Ascending aorta (tissue), 2 donors: ENCODE results near the gene ARHGEF4. TPM values are rescaled to one million over a fixed set of nuclear protein-coding genes. Genes with fewer than 3 reads are reported as not detected.
A peak's percentile ranks its signal among the peaks of the same experiment; 100 is the strongest.

Experiments used
- DNase-seq, 2 donors: peaks; one replicate each; pipeline ENCODE4 v3.0.0-alpha.2; 2019; ENCODE audit warnings: low spot score in 2 of 2
- H3K27ac ChIP-seq, 2 donors: fragments of 200-600 bp; sonication (generic); one replicate each; pipeline ENCODE4 v1.5.1; 2016 to 2017; ENCODE audit warnings: mild to moderate bottlenecking in 1 of 2
- H3K27me3 ChIP-seq: fragments of 200-600 bp; sonication (generic); one replicate; pipeline ENCODE4 v1.5.1; 2017
- H3K36me3 ChIP-seq, 2 donors: fragments of 200-600 bp; sonication (generic); one replicate each; pipeline ENCODE4 v1.5.1; 2016
- H3K4me1 ChIP-seq, 2 donors: fragments of 200-600 bp; sonication (generic); one replicate each; pipeline ENCODE4 v1.5.1; 2016 to 2017; ENCODE audit warnings: mild to moderate bottlenecking in 1 of 2
- H3K4me3 ChIP-seq, 2 donors: fragments of 200-600 bp; sonication (generic); one replicate each; pipeline ENCODE4 v1.5.1; 2016 to 2017; ENCODE audit warnings: mild to moderate bottlenecking in 1 of 2
- H3K9me3 ChIP-seq, 2 donors: fragments of 200-600 bp; sonication (generic); one replicate each; pipeline ENCODE4 v1.5.1; 2016
- CTCF ChIP-seq, 3 experiments: fragments of 200-600 bp in 2 of 3; fragments of 450-650 bp in 1 of 3; sonication (generic) in 2 of 3; IDR thresholded peaks; one replicate each; pipeline ENCODE4 v1.5.1; 2016 to 2019; ENCODE audit warnings: antibody characterized with exemption in 3 of 3, mild to moderate bottlenecking in 1 of 3, moderate library complexity in 1 of 3
- intact Hi-C: fragments of 100-400 bp; cut with DNase I; formaldehyde crosslinking; loops from one replicate; pipeline ENCODE4 v1.15.1; 2023
- total RNA-seq: library from RNA; depleted of rRNA; stranded (reverse); fragments of >200 nt; gene quantifications from one replicate; pipeline ENCODE4 v1.1.0, GENCODE V29; 2016

The ARHGEF4 gene
- total RNA-seq, 1 donor from 2014 or later = 9.6 TPM

GRCh38 chr2:130795431-130795830, 41.3 kb upstream of the ARHGEF4 start:
- no peak for TF ChIP-seq CTCF (IDR thresholded peaks at IDR 0.05)
- H3K9me3 ChIP-seq = no peaks in the 10 kb centered on the region
- no peaks in the 10 kb centered on the region for H3K36me3 ChIP-seq
- intact Hi-C loops = loop anchor here (5.0 to 10.0 kb wide), 3 partner anchors 68 to 699 kb away; partner anchors contain the start of genes GPR148, MZT2A and PTPN18
- peaks cover 0 to 8% of the 10 kb centered on the region in 2 donors for H3K4me1 ChIP-seq
- H3K27me3 ChIP-seq = no peaks in the 10 kb centered on the region
- no peak overlapping the region for H3K27ac ChIP-seq
- DNase-seq = no peak
- no peak overlapping the region for H3K4me3 ChIP-seq

- no peak for TF ChIP-seq CTCF (IDR thresholded peaks at IDR 0.05)
- H3K27ac ChIP-seq = no peak overlapping the region
- no peak for DNase-seq
Observed at GRCh38 chr2:130796290-130796689, 40.4 kb upstream of the ARHGEF4 start.

GRCh38 chr2:130797493-130798435, 39.0 kb upstream of the ARHGEF4 start:
- H3K27me3 ChIP-seq = no peaks in the 10 kb centered on the region
- peaks cover 0 to 8% of the 10 kb centered on the region in 2 donors for H3K4me1 ChIP-seq
- DNase-seq = peak; percentile 39 to 93
- no peaks in the 10 kb centered on the region for H3K9me3 ChIP-seq
- H3K36me3 ChIP-seq = no peaks in the 10 kb centered on the region
- peak overlapping the region; percentile 88 to 90 for H3K27ac ChIP-seq
- H3K4me3 ChIP-seq = peak overlapping the region; percentile 59 to 70
- peak; percentile 86 to 96 (median 95) for TF ChIP-seq CTCF (IDR thresholded peaks at IDR 0.05)
- intact Hi-C loops = loop anchor here (1.0 to 10.0 kb wide), 6 partner anchors 23 to 697 kb away; partner anchors contain the start of genes GPR148, MZT2A and PTPN18

More at GRCh38 chr2:130796290-130796689, 40.4 kb upstream of the ARHGEF4 start:
- H3K9me3 ChIP-seq = no peaks in the 10 kb centered on the region
- peaks cover 0 to 8% of the 10 kb centered on the region in 2 donors for H3K4me1 ChIP-seq
- H3K36me3 ChIP-seq = no peaks in the 10 kb centered on the region
- intact Hi-C loops = loop anchor here (5.0 to 10.0 kb wide), 3 partner anchors 69 to 699 kb away; partner anchors contain the start of genes GPR148, MZT2A and PTPN18
- no peaks in the 10 kb centered on the region for H3K27me3 ChIP-seq
- H3K4me3 ChIP-seq = no peak overlapping the region

GRCh38 chr2:130798472-130799218, 38.1 kb upstream of the ARHGEF4 start:
- intact Hi-C loops = loop anchor here (1.0 to 10.0 kb wide), 5 partner anchors 22 to 696 kb away; partner anchors contain the start of genes GPR148, MZT2A and PTPN18
- Histone ChIP-seq H3K27ac (peak overlapping the region; percentile 88 to 90), H3K27me3 (no peaks in the 10 kb centered on the region), H3K9me3 (no peaks in the 10 kb centered on the region), H3K4me1 (peaks cover 0 to 8% of the 10 kb centered on the region in 2 donors), H3K36me3 (no peaks in the 10 kb centered on the region), H3K4me3 (peak overlapping the region; percentile 59 to 70)
- TF ChIP-seq CTCF (IDR thresholded peaks at IDR 0.05) = no peak
- no peak for DNase-seq

- TF ChIP-seq CTCF (IDR thresholded peaks at IDR 0.05) = no peak
- Histone ChIP-seq H3K27me3 (no peaks in the 10 kb centered on the region), H3K9me3 (no peaks in the 10 kb centered on the region), H3K4me3 (no peak overlapping the region), H3K27ac (no peak overlapping the region), H3K36me3 (no peaks in the 10 kb centered on the region), H3K4me1 (peaks cover 0 to 8% of the 10 kb centered on the region in 2 donors)
- DNase-seq = no peak
- intact Hi-C loops = loop anchor here (2.0 to 10.0 kb wide), 4 partner anchors 22 to 696 kb away; partner anchors contain the start of genes GPR148, MZT2A and PTPN18
Observed at GRCh38 chr2:130799295-130799694, 37.4 kb upstream of the ARHGEF4 start.
